HG03439 (cell line): ENCODE measurements around the gene ANKS1A.
A peak's percentile ranks its signal among the peaks of the same experiment; 100 is the strongest.
"Not testable (repeated sequence)": the region's sequence is repeated elsewhere in the genome, so short reads cannot be mapped to it uniquely, and the experiment has no call there.

Experiments
- ATAC-seq: cut with Tn5 transposase; IDR thresholded peaks from one replicate; pipeline ENCODE4 v1.9.1; 2021; ENCODE audit warnings: mild to moderate bottlenecking, moderate library complexity; ENCODE audit not compliant: unreplicated experiment

The ANKS1A gene

DNA sequence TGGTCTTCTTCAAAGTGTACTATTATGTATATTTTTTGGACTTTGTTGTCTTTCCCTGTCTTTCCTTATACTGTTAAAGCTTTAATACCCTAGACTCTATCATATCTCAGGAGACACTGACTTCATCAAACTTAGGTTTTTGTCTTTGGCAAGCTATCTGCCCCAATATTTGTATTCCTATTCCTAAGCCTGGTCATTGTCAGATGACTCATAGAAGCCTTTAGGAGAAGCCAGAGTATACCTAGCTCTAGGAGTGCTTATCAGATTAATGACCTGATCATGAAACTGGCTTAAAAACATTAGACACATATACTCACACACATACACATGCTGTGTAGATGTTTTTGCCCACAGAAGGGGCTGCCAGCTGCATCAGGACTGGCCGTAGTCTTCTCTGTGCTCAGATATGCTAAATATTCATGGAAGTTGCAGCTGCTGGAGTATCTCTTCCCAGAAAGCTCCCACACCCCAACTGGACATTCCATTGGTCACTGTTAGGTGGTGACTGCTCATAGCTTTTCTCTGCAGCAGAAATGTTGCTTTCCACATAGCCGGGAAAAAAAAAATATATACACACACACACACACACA, 102.0 kb downstream of the ANKS1A start:
- no peak for ATAC-seq

DNA sequence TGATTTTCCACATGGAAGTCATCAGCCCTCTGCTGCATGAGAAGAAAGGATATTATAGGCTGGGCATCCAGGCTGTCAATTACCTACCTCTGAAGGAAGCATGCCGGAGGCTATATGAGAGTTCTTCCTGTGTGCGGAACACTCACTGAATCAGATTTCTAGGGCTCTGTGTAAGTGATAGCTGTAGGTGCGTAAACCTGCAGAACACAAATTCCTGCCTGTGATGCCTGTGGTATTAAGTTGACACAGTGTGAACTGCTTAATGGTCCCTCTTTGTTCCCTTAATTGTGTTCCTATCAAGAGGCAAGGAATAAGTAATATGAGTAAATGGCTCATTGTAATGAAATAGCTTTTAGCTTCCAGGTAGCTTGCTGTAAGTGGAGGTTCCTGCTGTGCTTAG, 103.3 kb downstream of the ANKS1A start:
- no peak for ATAC-seq

DNA sequence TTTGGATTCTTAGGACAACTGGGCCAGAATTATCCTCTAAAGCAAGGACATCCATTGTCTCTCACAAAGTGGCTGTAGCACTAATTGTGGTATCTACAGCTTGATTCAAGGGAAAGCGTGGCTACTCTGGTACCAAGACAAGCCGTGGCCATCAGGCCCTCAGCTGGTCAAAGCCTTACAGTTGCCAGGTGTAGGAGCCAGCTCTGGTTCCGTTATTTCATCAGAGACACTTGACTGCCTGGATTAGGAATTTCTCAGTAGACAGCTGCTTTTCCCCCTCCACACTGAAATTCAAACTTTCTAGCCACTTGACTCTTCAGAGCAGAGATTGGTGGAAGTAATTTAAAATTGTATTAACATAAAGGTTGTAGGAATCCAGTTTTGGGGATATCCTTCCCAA, 104.2 kb downstream of the ANKS1A start:
- ATAC-seq: no peak

DNA sequence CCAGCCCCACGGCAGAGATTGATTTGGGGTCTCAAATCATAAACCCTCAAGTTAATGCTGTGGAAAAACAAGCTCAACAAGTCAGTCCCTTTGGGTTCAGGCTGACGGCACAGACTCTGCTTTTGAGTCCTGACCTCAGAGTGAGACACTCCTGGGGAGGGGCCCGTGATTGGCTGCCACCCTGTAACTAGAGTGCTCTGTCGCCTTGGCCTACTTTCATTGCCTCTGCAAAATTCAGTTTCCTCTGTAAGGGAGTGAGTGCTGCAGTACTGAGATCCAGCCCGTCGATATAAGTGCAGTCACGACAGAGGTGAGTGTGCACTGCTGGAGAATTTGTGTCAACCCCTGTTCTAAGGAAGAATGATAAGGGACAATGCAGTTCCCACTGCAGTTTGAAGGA, 105.6 kb downstream of the ANKS1A start:
- ATAC-seq: no peak

DNA sequence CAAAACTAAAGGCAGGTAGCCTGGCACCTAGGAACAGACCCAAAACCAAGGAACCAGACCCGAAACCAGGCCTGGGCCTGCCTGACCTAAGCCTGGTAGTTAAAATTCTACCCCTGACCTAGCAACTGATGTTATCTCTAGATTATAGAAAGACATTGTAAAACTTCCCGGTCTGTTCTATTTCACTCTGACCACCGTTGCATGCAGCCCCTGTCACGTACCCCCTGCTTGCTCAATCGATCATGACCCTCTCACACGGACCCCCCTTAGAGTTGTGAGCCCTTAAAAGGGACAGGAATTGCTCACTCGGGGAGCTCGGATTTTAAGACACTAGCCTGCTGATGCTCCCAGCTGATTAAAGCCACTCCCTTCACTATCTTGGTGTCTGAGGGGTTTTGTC, 109.4 kb downstream of the ANKS1A start:
- ATAC-seq: not testable (repeated sequence)

DNA sequence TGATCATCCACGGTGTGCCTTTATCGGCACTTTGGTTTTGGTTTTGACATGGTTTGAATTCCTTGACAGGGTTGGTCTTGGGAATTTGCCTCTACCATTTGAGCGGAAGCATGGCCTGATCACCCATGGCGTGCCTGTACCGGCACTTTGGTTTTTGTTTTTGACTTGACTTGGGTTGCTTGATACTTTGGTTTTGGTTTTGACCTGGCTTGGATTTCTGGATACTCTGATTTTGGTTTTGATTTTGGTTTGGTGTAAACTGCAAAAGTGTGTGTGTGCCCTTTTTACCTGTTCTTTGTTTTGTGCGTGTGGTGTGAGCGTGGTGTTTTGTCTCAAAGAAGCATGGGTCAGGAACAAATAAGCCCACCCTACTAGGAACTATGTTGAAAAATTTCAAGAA, 110.1 kb downstream of the ANKS1A start:
- ATAC-seq: not testable (repeated sequence)

DNA sequence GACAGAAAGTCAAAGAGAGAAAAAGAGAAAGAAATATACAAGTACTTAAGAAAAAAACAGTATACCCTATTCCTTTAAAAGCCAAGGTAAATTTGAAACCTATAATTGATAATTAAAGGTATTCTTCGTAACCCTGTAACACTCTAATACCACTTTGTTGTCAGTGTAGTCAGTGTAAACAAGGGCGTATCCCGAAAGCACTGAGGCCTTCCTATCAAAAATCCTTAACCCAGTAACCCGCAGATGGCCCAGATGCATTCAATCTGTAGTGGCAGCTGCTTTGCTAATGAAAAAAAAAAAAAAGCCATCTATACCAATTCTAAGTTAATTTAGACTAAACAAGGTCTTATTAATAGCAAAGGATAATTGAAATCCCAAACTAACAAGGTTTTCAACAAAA, 110.9 kb downstream of the ANKS1A start:
- ATAC-seq: not testable (repeated sequence)

DNA sequence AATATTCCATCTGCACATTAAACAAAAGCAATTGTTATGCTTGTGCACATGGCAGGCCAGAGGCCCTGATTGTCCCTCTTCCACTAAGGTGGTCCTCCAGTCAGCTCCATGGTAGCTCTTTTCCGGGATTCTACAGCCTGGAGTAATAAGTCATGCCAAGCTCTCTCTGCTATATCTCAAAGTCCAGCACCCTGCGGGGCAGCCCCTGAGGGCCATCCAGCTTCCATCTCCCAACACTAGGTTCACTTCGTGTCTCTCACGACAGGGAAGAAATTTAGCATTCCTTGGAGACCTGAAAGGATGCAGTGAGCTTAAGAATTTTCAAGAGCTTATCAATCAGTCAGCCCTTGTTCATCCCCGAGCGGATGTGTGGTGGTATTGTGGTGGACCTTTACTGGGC, 112.3 kb downstream of the ANKS1A start:
- ATAC-seq: not testable (repeated sequence)

DNA sequence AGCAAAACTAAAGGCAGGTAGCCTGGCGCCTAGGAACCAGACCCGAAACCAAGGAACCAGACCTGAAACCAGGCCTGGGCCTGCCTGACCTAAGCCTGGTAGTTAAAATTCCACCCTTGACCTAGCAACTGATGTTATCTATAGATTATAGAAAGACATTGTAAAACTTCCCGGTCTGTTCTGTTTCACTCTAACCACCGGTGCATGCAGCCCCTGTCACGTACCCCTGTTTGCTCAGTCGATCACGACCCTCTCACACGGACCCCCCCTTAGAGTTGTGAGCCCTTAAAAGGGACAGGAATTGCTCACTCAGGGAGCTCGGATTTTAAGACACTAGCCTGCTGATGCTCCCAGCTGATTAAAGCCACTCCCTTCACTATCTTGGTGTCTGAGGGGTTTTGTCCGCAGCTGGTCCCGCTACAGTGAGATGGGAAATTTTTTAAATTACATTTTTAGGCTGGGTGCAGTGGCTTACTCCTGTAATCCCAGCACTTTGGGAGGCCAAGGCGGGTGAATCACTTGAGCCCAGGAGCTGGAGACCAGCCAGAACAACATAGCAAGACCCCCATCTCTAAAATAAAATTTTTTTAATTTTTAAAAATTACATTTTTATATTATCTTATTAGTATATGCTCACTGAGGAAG, 115.0 kb downstream of the ANKS1A start:
- ATAC-seq: not testable (repeated sequence)

DNA sequence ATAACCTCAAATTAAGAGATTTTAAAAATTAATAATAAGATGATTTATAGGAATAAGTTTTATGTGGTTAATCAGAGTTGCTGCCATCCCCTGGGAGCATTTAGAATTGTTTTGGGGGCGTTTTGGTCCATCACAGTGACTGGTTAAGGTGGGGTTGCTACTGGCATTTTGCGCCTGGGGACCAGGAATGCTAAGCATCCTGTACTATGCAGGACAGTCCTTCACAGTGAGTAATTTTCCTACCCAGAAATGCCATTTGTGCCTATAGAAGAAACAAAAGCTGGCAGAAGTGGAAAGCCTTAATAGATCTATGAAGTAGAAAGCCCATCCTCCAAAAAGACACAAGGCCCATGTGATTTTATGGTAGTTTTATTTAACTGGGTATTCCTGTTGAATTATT, 118.0 kb downstream of the ANKS1A start:
- no peak for ATAC-seq

DNA sequence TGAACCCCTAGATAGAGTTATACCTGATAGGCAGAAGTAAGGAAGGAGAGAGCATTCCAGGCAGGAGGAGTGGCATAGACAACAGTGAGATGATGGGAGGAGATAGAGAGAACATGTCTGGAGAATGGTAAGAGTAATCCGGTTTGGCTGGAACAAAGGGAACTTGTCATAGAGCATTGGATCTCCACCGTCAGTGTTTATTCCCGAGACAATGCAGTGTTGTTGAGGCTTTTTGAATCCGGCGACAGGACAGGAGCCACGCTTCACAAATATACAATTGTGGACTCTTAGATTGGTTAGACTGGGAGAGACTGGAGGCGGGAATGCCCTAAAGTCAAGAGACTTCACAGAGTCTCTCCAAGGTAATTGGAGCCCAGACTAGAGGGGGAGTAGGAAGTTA, 119.8 kb downstream of the ANKS1A start:
- ATAC-seq: no peak

DNA sequence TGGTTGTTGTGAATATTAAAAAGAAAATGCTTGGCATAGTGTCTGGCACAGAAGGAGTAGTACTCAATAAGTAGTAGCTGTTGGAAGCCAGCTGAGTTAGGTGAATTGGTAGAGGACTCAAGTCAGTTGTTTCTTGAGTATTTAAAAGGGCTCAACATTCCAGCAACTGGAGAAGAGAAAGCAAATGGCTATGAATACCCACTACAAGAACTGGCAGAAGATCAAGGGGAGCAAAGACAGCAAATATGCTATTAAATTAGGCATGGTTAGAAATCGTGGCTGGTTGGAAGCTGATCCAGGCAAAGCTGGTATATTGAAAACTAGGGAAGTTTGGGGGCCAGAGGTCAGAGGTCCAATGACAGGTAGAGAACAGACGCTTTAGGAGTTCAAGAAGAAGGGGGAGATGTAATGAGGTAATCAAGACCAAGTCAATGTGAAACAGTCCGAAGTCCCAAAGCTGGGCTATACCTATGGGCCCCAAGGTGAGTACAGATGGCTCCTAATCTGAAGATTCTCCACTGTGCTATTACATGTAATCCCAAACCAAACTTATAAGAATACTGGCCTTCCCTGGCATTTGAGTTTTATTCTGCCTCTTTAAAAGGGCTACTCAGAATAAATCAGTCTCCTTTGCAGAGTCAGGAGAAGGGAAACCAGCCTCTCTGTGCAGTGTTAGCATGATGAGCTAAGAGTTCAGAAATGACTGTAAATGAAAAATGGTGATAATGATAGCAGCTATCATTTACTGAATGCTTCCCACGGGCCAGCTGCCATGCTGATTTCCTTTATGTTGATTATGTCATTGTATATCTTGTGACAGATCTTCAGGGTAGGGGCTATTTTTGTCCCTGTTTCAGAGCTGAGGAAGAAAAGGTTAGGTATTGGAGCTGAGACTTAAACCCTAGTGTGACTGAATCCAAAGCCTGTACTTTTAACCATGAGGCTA, 122.3 kb downstream of the ANKS1A start:
- ATAC-seq: peak; percentile 70

DNA sequence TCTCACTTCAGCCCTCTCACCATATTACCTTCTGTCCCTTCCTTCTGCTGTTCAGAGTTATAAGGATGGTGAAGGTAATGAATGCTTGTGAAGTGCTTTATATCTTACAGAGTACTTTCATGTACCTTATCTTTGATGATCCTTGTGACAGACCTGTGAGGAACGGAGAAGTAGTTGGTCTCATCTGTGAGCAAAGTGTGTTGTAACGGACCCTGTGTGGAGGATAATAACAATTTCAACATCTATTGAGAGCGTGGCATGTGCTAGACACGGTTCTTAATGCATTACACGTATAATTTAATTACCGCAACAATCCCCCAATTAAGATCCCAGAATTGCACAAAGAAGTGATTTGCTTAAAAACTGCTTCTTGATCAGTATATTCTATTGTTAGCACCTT, 124.6 kb downstream of the ANKS1A start:
- ATAC-seq: no peak

DNA sequence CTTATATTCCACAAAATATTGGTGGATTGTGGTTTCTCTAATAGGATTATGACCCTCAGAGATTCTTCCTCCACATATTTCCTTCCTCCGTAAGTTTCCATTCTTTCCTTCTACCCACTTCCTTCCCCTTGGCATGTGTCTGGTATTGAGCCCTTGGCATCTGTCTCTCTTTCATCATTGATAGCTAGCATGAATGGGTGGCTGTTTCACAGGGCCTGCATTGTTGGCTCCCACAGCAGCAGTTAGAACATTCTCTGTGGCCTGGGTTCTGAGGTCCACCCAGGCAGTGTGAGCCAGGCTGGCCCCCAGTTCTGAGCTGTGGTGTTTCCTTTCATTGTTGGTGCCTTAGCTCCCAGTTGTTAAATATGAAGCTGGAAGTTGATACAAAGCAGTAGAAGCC, 125.3 kb downstream of the ANKS1A start:
- ATAC-seq: no peak

DNA sequence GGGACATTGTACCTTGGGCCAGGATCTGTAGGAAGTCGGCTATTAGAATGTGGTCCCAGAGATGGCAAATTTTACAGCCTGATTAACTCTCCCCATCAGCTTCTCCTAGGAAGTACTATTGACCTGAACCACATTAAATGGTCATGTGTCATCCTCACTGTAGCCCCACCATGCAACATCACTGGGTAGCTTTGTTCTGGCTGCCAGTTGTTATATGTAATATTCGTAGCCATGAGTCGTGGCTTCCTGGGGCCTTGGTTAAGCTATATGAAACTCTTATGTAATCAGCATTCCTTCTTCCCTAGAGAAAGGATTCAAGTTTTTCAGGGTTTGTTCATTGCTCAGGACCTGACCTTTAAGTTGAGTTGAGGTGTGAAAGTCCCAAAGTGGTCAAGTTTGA, 125.7 kb downstream of the ANKS1A start:
- no peak for ATAC-seq

DNA sequence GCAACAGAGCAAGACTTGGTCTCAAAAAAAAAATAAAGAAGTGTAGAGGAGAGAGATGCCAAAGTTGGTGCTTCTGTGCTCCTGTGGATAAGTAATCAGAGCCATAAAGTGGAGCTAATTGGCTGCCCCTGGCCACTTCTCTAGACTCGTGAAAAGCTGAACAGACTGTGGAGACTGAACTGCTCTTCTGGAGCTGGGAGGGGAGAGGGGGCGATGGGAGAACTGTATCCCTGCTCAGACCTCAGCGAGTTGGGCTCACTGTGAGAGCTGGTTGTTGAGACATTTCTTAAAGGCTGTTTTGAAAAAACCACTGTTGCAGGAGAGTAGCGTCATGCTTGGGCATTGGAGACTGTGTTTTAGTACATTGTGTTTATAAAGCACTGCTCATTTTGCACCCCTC, 126.4 kb downstream of the ANKS1A start:
- ATAC-seq: no peak

DNA sequence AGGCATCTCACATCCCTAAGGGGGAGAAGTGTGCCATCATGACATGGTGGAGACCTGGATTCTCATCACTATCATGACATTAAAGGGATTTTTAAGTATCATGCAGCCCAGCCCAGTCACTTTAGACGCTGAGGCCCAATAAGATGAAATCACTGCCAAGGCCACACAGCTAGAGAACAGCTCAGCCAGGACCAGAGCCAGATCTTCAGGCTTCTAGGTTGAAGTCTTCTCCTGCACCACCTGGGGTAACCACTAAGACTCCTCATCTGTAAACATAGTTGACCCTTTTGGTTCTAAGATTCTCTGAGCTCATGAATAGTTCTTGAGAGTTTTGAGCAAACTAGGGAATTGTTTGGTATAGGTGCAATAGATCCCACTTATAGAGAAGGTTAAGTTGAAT, 126.9 kb downstream of the ANKS1A start:
- ATAC-seq: no peak

DNA sequence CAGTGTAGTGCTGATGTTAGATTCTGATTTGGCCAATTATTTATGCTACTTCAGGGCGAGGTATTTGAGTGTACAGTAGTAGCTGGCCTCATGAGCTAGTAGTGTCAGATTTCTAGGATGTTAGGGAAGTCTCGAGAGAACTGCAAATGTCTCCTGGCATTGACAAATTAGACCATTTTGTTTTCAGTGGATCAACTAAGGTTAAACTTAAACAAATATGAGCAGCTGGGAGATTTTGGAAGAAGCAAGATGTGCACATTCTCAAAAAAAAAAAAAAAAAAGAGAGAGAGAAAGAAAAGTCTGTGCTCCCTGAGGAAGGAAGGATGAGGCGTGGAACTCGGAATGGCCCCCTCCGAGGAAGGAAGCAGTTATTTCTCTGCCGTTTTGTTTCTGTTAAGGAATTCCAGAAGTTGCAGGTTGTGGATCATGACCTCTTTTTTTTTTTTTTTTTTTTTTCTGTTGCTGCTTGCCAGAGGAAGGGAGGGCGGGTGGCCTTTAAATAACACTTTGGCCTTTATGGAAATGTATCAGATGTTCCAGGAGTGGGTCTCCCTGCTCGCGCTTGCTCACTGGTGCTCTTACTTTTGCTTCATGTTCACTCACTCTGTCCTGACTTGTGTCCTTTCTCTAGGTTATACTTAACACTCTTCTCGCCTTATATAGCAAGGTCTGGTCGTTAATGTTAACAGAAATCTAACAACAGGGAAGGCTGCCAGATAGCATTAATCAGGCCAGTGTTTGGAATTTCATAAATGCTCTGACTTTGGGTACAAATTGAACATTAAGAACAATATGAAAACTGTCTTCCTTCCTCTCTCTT, 127.7 kb downstream of the ANKS1A start:
- no peak for ATAC-seq

DNA sequence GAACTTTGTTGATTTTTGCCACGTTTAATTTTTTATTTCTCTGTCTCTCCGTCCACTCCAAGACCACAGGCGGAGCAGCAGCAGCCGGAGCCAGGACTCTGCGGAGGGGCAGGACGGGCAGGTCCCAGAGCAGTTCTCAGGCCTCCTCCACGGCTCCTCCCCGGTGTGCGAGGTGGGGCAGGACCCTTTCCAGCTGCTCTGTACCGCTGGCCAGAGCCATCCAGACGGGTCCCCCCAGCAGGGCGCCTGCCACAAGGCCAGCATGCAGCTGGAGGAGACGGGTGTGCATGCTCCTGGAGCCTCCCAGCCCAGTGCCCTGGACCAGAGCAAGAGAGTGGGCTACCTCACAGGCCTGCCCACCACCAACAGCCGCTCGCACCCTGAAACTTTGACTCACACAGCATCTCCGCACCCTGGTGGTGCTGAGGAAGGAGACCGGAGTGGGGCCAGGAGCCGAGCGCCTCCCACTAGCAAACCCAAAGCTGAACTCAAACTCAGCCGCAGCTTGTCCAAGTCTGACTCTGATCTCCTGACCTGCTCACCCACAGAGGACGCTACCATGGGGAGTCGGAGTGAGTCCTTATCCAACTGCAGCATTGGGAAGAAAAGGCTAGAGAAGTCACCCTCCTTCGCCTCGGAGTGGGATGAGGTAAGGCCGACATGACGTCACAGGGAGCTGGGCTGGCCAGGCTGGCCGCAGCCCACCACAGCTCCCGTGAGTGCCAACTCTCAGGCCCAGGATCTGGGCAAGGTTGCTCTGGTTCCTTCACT, 128.5 kb downstream of the ANKS1A start:
- no peak for ATAC-seq

DNA sequence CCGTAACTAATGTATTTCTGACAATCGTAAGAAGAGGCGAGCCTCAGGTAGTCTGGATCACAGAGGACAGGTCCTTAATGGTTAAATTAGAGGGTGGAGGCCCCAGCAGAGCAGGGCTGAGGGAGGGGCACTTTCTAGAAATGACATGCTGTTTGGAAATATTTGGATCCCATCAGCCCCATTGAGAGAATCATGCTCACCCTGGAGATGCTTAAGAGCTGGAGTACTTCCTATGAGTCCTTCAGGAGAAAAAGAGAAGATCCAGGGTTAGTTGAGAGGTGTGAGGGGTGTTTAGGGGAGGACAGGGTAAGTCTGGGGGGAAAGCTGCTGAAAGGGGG, 129.1 kb downstream of the ANKS1A start:
- no peak for ATAC-seq
